ENCODE data around the gene PRKCI. TPM values are rescaled to one million over a fixed set of nuclear protein-coding genes. Genes with fewer than 3 reads are reported as not detected.

Gene PRKCI
- total RNA-seq, 1 donor from 2014 or later: 64.0 TPM

- Mint-ChIP-seq H3K27ac (peak overlapping the region; percentile 33), H3K9me3 (no peaks in the 10 kb centered on the region), H3K27me3 (ENCODE audit: low read depth) (no peaks in the 10 kb centered on the region), H3K36me3 (peaks cover 46% of the 10 kb centered on the region), H3K4me3 (no peak overlapping the region), H3K4me1 (no peaks in the 10 kb centered on the region)
- no peak for TF ChIP-seq CTCF (IDR thresholded peaks at IDR 0.05; ENCODE audit: unreplicated experiment)
- no peak for DNase-seq (ENCODE audit: low spot score in 2 of 2, unreplicated experiment in 2 of 2)
Measured at GRCh38 chr3:170277833-170278580, 55.8 kb downstream of the PRKCI start.

GRCh38 chr3:170278627-170279026, 56.4 kb downstream of the PRKCI start:
- Mint-ChIP-seq H3K4me3 (no peak overlapping the region), H3K27me3 (ENCODE audit: low read depth) (no peaks in the 10 kb centered on the region), H3K27ac (no peak overlapping the region), H3K9me3 (no peaks in the 10 kb centered on the region), H3K4me1 (no peaks in the 10 kb centered on the region), H3K36me3 (peaks cover 48% of the 10 kb centered on the region)
- no peak for TF ChIP-seq CTCF (IDR thresholded peaks at IDR 0.05; ENCODE audit: unreplicated experiment)
- DNase-seq (ENCODE audit: low spot score in 2 of 2, unreplicated experiment in 2 of 2): no peak

- H3K27ac Mint-ChIP-seq: no peak overlapping the region
- no peak for DNase-seq (ENCODE audit: low spot score in 2 of 2, unreplicated experiment in 2 of 2)
- no peak for TF ChIP-seq CTCF (IDR thresholded peaks at IDR 0.05; ENCODE audit: unreplicated experiment)
- no peak overlapping the region for H3K4me3 Mint-ChIP-seq
- H3K36me3 Mint-ChIP-seq: peaks cover 33% of the 10 kb centered on the region
- peaks cover 3% of the 10 kb centered on the region for H3K9me3 Mint-ChIP-seq
- no peaks in the 10 kb centered on the region for H3K4me1 Mint-ChIP-seq
- no peaks in the 10 kb centered on the region for H3K27me3 Mint-ChIP-seq (ENCODE audit: low read depth)
Measured at GRCh38 chr3:170290194-170290593, 68.0 kb downstream of the PRKCI start.

GRCh38 chr3:170295586-170295985, 73.4 kb downstream of the PRKCI start:
- Mint-ChIP-seq H3K36me3 (peaks cover 40% of the 10 kb centered on the region), H3K27ac (no peak overlapping the region), H3K27me3 (ENCODE audit: low read depth) (no peaks in the 10 kb centered on the region), H3K4me3 (no peak overlapping the region), H3K9me3 (peaks cover 3% of the 10 kb centered on the region), H3K4me1 (no peaks in the 10 kb centered on the region)
- DNase-seq (ENCODE audit: low spot score in 2 of 2, unreplicated experiment in 2 of 2): no peak
- TF ChIP-seq CTCF (IDR thresholded peaks at IDR 0.05; ENCODE audit: unreplicated experiment): no peak

- H3K36me3 Mint-ChIP-seq: peaks cover 37% of the 10 kb centered on the region
- no peak overlapping the region for H3K27ac Mint-ChIP-seq
- H3K4me1 Mint-ChIP-seq: no peaks in the 10 kb centered on the region
- TF ChIP-seq CTCF (IDR thresholded peaks at IDR 0.05; ENCODE audit: unreplicated experiment): no peak
- DNase-seq (ENCODE audit: low spot score in 2 of 2, unreplicated experiment in 2 of 2): no peak
- H3K27me3 Mint-ChIP-seq (ENCODE audit: low read depth): no peaks in the 10 kb centered on the region
- H3K4me3 Mint-ChIP-seq: no peak overlapping the region
- H3K9me3 Mint-ChIP-seq: peaks cover 3% of the 10 kb centered on the region
Measured at GRCh38 chr3:170296703-170297102, 74.5 kb downstream of the PRKCI start.
